CD4-positive, alpha-beta T cell (primary cell): ENCODE results near the gene ZNF549. TPM values are rescaled to one million over a fixed set of nuclear protein-coding genes. Genes with fewer than 3 reads are reported as not detected.
A peak's percentile ranks its signal among the peaks of the same experiment; 100 is the strongest.

Source experiments
- ATAC-seq: fragments of 200-7000 bp; cut with Tn5 transposase; one replicate; pipeline ENCODE4 v1.10.0; 2022; ENCODE audit warnings: mild to moderate bottlenecking; ENCODE audit not compliant: poor library complexity
- CTCF ChIA-PET: fragments of 350-600 bp; sonication (Branson Sonifier 250); formaldehyde crosslinking; loops from one replicate; lab custom pipeline; 2021; ENCODE audit warnings: antibody characterized with exemption, inconsistent platforms; lab: Charles Lee
- POLR2A ChIA-PET: fragments of 350-600 bp; sonication (Branson Sonifier 250); formaldehyde crosslinking; loops from one replicate; lab custom pipeline; 2021; ENCODE audit warnings: antibody characterized with exemption, inconsistent platforms; lab: Charles Lee
- DNase-seq, 14 experiments: peaks; one replicate each; pipeline ENCODE4 v3.0.0-alpha.2; 2013 to 2020; ENCODE audit warnings: mixed read lengths in 2 of 14
- H3K27ac ChIP-seq, 2 donors: one replicate each; pipeline versions ENCODE4 v1.5.1 to v1.7.0; 2013; ENCODE audit warnings: low read length in 2 of 2, low read depth in 1 of 2, mild to moderate bottlenecking in 1 of 2
- H3K27me3 ChIP-seq, 2 experiments: 1 replicate in 1 of 2; 2 replicates in 1 of 2; pipeline versions ENCODE4 v1.6.1 to v1.7.0; 2013; ENCODE audit warnings: low read length in 2 of 2, control low read depth in 1 of 2, mild to moderate bottlenecking in 1 of 2, moderate library complexity in 1 of 2; ENCODE audit not compliant: insufficient read depth in 2 of 2, control insufficient read depth in 1 of 2
- H3K36me3 ChIP-seq: one replicate; pipeline ENCODE4 v1.6.1; 2013; ENCODE audit warnings: low read length, control low read depth; ENCODE audit not compliant: insufficient read depth
- H3K4me1 ChIP-seq: one replicate; pipeline ENCODE4 v1.6.1; 2013; ENCODE audit warnings: low read length, control low read depth; ENCODE audit not compliant: insufficient read depth
- H3K4me3 ChIP-seq: one replicate; pipeline ENCODE4 v1.5.1; 2013; ENCODE audit warnings: mild to moderate bottlenecking, low read length, moderate library complexity
- H3K9me3 ChIP-seq, 2 experiments: 1 replicate in 1 of 2; 2 replicates in 1 of 2; pipeline versions ENCODE4 v1.6.1 to v1.7.0; 2013; ENCODE audit warnings: low read length in 2 of 2, mild to moderate bottlenecking in 2 of 2, control low read depth in 1 of 2, moderate library complexity in 1 of 2; ENCODE audit not compliant: control insufficient read depth in 1 of 2, insufficient read depth in 1 of 2
- H3K27ac Mint-ChIP-seq: one replicate; pipeline ENCODE4 v1.8.0; 2020; ENCODE audit warnings: mixed read lengths
- H3K27me3 Mint-ChIP-seq: one replicate; pipeline ENCODE4 v1.8.0; 2021; ENCODE audit warnings: mixed read lengths
- H3K36me3 Mint-ChIP-seq: one replicate; pipeline ENCODE4 v1.8.0; 2021; ENCODE audit warnings: low read depth, mixed read lengths
- H3K4me1 Mint-ChIP-seq: one replicate; pipeline ENCODE4 v1.8.0; 2021; ENCODE audit warnings: low read depth, mixed read lengths
- H3K4me3 Mint-ChIP-seq: one replicate; pipeline ENCODE4 v1.8.0; 2020; ENCODE audit warnings: mild to moderate bottlenecking, mixed read lengths
- H3K9me3 Mint-ChIP-seq: one replicate; pipeline ENCODE4 v1.8.0; 2020; ENCODE audit warnings: mixed read lengths
- intact Hi-C, 2 experiments: fragments of 100-400 bp; cut with DNase I in 1 of 2; cut with micrococcal nuclease in 1 of 2; formaldehyde crosslinking; loops; one replicate each; pipeline versions ENCODE4 v1.15.1 to v1.9.0; 2023 to 2025; cut with DNase I, micrococcal nuclease
- total RNA-seq, 174 experiments: library from RNA in 2 of 174; stranded (reverse) in 2 of 174; gene quantifications; one replicate each; pipeline ENCODE4 v1.2.3 and lab custom pipeline; 2021 to 2026
- TF ChIP-seq, protein P1 (sequence below): fragments of 200-600 bp; IDR thresholded peaks from one replicate; pipeline ENCODE4 v1.8.0; 2022; ENCODE audit warnings: antibody characterized with exemption, mild to moderate bottlenecking

Gene ZNF549
- total RNA-seq, 2 experiments from 2014 or later: 10.1 to 11.1 TPM

DNA sequence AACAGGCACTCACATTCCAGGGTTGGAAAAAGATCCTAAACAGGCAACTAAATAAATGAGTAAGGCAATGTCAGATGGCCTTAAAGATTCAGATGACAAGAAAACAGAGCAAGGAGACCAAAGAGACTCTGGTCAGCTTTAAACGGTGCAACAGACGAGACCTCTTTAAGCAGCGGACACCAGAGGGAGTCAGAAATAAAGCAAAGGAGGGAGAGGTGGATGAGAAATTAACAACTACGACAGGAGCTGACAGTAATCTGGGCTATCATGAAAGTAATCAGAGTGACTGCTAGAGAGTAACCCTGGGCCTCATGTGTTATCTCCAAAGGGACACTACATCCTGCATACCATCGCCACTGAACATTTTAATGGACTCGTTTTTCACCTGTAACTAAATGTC, 31.4 kb downstream of the ZNF549 start:
- Mint-ChIP-seq H3K27ac (peak overlapping the region; percentile 64), H3K4me1 (peaks cover 34% of the 10 kb centered on the region), H3K9me3 (peaks cover 16% of the 10 kb centered on the region), H3K36me3 (peaks cover 85% of the 10 kb centered on the region), H3K27me3 (peaks cover 9% of the 10 kb centered on the region), H3K4me3 (peak overlapping the region; percentile 95)
- Histone ChIP-seq H3K27me3 (peaks cover 0 to 5% of the 10 kb centered on the region in 2 experiments), H3K36me3 (peaks cover 27% of the 10 kb centered on the region), H3K9me3 (peaks cover 20 to 34% of the 10 kb centered on the region in 2 experiments), H3K27ac (no peak overlapping the region), H3K4me1 (peaks cover 25% of the 10 kb centered on the region), H3K4me3 (peak overlapping the region; percentile 94)
- intact Hi-C loops: loop anchor here (2.0 kb wide), 5 partner anchors 32 to 148 kb away; partner anchors contain the start of genes ZNF549 (in 2 of the 2), ZNF17 (in 1 of the 2), ZNF749 (in 1 of the 2) and ZNF773 (in 1 of the 2)
- CTCF ChIA-PET: interaction anchor here (1.1 kb wide), 1 partner anchor 20 kb away, joined by 4 read pairs; the partner anchor contains the start of gene ZNF416
- POLR2A ChIA-PET: interaction anchor here (1.1 to 1.6 kb wide), 4 partner anchors 20 to 168 kb away, joined by 3 to 6 read pairs (median 4); partner anchors contain the start of genes ZNF416 and ZNF773
- DNase-seq (no peak), ATAC-seq (no peak)
- TF ChIP-seq, protein P1, sequence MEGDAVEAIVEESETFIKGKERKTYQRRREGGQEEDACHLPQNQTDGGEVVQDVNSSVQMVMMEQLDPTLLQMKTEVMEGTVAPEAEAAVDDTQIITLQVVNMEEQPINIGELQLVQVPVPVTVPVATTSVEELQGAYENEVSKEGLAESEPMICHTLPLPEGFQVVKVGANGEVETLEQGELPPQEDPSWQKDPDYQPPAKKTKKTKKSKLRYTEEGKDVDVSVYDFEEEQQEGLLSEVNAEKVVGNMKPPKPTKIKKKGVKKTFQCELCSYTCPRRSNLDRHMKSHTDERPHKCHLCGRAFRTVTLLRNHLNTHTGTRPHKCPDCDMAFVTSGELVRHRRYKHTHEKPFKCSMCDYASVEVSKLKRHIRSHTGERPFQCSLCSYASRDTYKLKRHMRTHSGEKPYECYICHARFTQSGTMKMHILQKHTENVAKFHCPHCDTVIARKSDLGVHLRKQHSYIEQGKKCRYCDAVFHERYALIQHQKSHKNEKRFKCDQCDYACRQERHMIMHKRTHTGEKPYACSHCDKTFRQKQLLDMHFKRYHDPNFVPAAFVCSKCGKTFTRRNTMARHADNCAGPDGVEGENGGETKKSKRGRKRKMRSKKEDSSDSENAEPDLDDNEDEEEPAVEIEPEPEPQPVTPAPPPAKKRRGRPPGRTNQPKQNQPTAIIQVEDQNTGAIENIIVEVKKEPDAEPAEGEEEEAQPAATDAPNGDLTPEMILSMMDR: no peak

DNA sequence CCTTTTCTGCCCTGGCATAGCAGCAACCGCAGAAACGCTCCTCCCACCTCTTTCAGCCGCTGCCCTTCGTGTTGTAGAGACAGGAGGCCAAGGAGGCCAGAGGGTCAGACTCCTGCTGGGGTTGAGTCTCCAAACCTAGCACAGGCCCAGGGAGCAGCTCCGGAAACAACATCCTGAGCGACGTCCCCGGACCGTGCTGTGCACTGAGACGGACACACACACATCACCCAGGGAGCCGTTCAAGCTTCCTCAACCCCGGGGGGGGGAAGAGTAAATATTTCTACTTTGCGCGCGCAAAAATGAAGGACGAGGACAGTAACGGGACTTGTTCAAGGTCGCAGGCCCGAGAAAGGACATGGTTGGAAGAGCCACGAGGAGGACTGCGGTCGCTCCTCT, 31.9 kb downstream of the ZNF549 start:
- Mint-ChIP-seq H3K4me1 (peaks cover 34% of the 10 kb centered on the region), H3K27me3 (peaks cover 9% of the 10 kb centered on the region), H3K9me3 (peaks cover 19% of the 10 kb centered on the region), H3K27ac (peak overlapping the region; percentile 64), H3K4me3 (peak overlapping the region; percentile 95), H3K36me3 (peaks cover 83% of the 10 kb centered on the region)
- H3K36me3 ChIP-seq: peaks cover 23% of the 10 kb centered on the region
- intact Hi-C loops: loop anchor here (1.0 to 2.0 kb wide), 6 partner anchors 20 to 148 kb away; partner anchors contain the start of genes ZNF549 (in 2 of the 2), ZNF17 (in 1 of the 2), ZNF749 (in 1 of the 2) and ZNF773 (in 1 of the 2)
- POLR2A ChIA-PET: interaction anchor here (1.1 to 1.6 kb wide), 4 partner anchors 20 to 168 kb away, joined by 3 to 6 read pairs (median 4); partner anchors contain the start of genes ZNF416 and ZNF773
- peaks cover 0 to 5% of the 10 kb centered on the region in 2 experiments for H3K27me3 ChIP-seq
- CTCF ChIA-PET: interaction anchor here (1.1 kb wide), 1 partner anchor 20 kb away, joined by 4 read pairs; the partner anchor contains the start of gene ZNF416
- H3K4me1 ChIP-seq: peaks cover 25% of the 10 kb centered on the region
- DNase-seq (peak in 6 of 14 experiments; percentile 6 to 32 (median 18)), ATAC-seq (peak; percentile 15)
- peak overlapping the region; percentile 94 for H3K4me3 ChIP-seq
- H3K27ac ChIP-seq: no peak overlapping the region
- TF ChIP-seq, protein P1: no peak
- H3K9me3 ChIP-seq: peaks cover 20 to 29% of the 10 kb centered on the region in 2 experiments

DNA sequence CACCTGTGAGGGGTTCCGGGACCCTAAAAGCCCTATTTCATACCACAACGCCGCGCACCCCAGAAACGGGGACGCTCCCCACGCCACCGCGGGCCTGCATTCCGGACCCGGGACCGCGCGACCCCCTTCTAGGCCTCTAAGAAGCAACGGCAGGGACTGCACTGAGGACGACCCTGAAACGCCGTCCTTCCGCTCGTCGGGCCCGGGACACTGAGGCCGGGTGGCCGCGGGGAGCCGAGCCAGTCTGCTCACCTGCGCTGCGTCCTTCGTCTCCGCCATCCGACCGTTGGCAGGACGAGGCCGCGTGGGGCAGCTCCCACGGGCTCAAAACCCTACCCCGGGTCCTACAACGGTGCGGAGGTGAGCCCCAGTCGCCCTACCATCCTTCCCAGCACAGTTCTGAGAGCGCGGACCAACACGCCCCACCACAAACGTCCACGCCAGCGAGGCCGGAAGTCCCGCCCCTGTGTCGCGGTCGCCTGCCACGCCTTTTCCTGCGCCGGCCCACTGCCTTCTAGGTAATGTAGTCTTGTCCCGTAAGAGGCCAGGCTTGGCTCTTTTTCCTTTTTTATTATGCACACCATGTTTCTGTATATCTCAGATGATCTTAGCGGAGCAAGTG, 32.4 kb downstream of the ZNF549 start, which contains the start of gene ZNF550:
TSS of gene ZNF550 (minus strand) at position 460 of the 622 bp plus-strand sequence. CDS start at position 279, 181 bp downstream.
- H3K9me3 Mint-ChIP-seq: peaks cover 19% of the 10 kb centered on the region
- Histone ChIP-seq H3K27me3 (peaks cover 0 to 5% of the 10 kb centered on the region in 2 experiments), H3K9me3 (peaks cover 20 to 30% of the 10 kb centered on the region in 2 experiments), H3K27ac (peak within 1 kb of the TSS; percentile 44 to 45), H3K4me1 (peaks cover 25% of the 10 kb centered on the region), H3K36me3 (peaks cover 18% of the 10 kb centered on the region), H3K4me3 (peak within 1 kb of the TSS; percentile 94)
- H3K4me3 Mint-ChIP-seq: peak within 1 kb of the TSS; percentile 95
- POLR2A ChIA-PET: interaction anchor here (1.1 to 1.5 kb wide), 3 partner anchors 24 to 167 kb away, joined by 3 to 4 read pairs (median 3); partner anchors contain the start of gene ZNF773
- DNase-seq (peak; percentile 77 to 93 (median 86)), ATAC-seq (peak; percentile 98)
- peaks cover 9% of the 10 kb centered on the region for H3K27me3 Mint-ChIP-seq
- CTCF ChIA-PET: no interaction called here
- TF ChIP-seq, protein P1: no peak
- peaks cover 78% of the 10 kb centered on the region for H3K36me3 Mint-ChIP-seq
- peak within 1 kb of the TSS; percentile 64 for H3K27ac Mint-ChIP-seq
- intact Hi-C loops: loop anchor here (1.0 to 5.0 kb wide), 7 partner anchors 20 to 149 kb away; partner anchors contain the start of genes ZNF549 (in 2 of the 2), ZNF17 (in 1 of the 2), ZNF211 (in 1 of the 2) and ZNF749 (in 1 of the 2)
- peaks cover 34% of the 10 kb centered on the region for H3K4me1 Mint-ChIP-seq
